Globus pallidus (tissue), 1 donor: Measurements from ENCODE around the gene TNFRSF11A.

Experiments used
- DNase-seq: peaks from one replicate; pipeline ENCODE4 v3.0.0-alpha.2; 2015; ENCODE audit warnings: low spot score

Gene TNFRSF11A

GRCh38 chr18:62420151-62420512 lies 95.0 kb downstream of the TNFRSF11A start:
- DNase-seq, result no peak

GRCh38 chr18:62420513-62421209 lies 95.6 kb downstream of the TNFRSF11A start:
- DNase-seq, result no peak

DNA sequence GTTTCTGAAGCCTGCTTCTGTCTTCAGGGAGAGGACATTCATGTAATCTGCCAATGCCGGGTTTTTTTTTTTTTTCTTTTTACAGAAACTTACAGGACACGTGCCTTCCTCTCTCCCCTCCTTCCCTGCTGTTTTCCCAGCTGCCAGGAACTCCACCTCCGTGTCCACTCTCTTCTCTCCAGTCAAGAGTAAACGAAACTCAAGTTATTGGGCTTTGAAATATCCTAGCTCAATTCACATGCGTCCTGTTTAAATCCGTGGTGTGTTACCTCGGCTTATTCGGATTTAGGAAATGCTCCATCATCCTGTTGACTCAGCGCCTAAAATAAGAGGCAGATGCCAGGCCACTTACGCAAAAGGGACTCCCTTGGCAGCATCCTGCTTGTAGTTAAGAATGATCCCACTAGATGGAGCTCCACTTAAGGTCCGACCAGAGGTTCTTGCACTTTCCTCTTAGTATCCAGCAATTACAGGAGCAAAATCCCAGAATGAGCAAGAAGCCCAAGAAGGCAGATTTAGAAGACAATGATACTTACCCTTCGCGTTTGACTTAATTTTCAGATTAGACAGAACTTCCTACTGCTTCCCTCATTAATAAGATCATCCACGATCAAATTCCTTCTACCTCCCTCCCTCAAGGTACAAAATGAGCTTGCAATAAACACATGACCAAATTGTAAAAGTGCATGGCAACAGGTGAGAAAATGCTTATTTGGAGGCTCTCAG lies 100.5 kb downstream of the TNFRSF11A start:
- peak; percentile 90 for DNase-seq

GRCh38 chr18:62426191-62426488 lies 101.0 kb downstream of the TNFRSF11A start:
- DNase-seq, result no peak

DNA sequence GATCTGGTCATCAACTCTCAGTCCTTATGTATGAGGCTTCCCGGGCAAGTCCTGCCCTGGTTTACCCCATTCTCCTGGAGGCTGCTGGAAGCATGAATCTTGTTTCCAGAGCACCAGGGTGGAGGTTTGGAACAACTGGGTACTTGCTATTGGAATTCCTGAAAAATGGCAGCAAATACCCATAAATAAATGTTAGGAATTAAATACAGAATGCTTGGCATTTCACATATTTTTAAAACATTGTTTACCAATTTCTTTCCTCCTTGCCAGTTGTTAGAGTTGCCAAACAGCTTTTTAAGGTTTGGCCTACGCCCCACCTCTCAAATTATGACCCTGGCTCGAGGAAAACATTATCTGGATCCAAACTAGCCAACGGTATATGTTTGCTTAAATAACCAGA lies 107.1 kb downstream of the TNFRSF11A start:
- no peak for DNase-seq

- DNase-seq, result no peak
Measured at GRCh38 chr18:62434798-62435197, 109.7 kb downstream of the TNFRSF11A start.

GRCh38 chr18:62435435-62436031 lies 110.4 kb downstream of the TNFRSF11A start:
- DNase-seq, result peak; percentile 40

- DNase-seq, result no peak
Measured at GRCh38 chr18:62436636-62437234, 111.6 kb downstream of the TNFRSF11A start.

DNA sequence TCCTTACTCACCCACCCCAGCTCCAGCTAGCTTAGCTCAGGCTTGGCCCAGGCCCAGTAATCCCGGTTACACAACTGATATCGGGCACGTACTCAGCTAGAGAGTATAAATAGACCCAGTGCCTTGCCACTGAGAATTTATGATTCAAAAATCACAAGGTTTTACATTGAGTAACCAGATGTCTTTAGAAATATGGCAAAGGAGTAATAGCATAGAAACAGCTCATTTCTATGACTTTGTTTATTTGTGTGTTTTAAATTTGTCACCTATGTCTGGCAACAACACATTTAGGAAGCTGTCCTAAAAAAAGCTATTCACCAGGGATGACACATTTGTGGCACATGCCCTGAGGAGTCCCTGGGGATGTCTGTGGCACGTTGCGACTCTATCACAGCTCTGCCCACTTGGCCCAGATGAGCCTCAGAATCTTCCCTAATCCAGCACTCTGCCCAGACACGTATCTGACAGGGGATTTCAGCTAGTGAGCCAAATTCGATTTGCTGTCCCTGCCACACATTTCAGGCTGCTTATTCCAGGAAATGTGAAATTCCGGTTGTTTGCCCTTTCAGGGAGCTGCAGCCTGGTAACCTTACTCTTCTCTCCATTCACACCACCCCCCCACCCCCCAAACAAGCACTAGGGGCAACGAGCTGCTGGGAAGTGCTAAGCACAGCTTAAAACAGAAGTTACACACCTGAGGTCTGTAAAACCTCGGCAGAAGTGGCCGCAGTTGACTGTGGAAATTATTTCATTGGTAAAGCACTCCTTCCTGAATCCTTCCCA lies 112.3 kb downstream of the TNFRSF11A start:
- no peak for DNase-seq

DNA sequence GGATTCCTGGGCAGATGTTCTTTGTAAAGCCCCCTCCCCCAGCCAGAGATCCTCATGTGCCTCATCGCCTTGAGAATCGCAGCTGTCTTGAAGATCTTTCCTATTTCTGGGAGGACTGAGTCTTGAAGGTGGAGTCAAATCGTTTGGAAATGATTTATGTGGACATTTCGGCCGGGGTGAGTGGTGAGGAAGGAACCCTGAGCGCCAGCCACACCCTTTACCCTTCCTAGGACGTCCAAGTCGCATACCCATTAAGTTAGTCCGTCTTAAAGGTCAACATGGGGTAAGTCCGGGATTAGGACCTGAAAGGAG lies 112.9 kb downstream of the TNFRSF11A start:
- DNase-seq, result no peak

DNA sequence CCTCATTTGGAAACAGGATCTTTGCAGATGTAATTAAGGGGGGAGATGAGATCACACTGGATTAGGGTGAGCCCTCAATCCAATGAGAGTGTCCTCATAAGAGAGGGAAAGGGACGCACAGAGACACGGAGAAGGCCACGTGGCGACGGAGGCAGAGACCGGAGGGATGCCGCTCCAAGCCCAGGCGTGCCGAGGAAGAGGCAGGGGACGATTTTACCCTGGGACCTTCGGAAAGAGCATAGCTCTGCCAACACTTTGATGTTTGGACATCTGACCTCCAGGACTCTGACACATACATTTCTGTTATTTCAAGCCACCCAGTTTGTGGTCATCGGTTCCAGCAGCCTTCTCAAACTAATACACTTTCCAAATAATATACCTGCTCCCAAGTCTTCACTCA lies 113.3 kb downstream of the TNFRSF11A start:
- no peak for DNase-seq

GRCh38 chr18:62438866-62439265 lies 113.8 kb downstream of the TNFRSF11A start:
- DNase-seq, result no peak
